Hair follicular keratinocyte (primary cell): ENCODE results near the gene TMEM74B. TPM values are rescaled to one million over a fixed set of nuclear protein-coding genes. Genes with fewer than 3 reads are reported as not detected.

ENCODE experiments used
- total RNA-seq: library from RNA; depleted of rRNA; stranded (reverse); fragments of >200 nt; gene quantifications from 2 replicates; pipeline ENCODE4 v1.2.3, GENCODE V29; 2015

TMEM74B gene
- 0.30 and 0.39 TPM in 2 replicates for total RNA-seq

DNA sequence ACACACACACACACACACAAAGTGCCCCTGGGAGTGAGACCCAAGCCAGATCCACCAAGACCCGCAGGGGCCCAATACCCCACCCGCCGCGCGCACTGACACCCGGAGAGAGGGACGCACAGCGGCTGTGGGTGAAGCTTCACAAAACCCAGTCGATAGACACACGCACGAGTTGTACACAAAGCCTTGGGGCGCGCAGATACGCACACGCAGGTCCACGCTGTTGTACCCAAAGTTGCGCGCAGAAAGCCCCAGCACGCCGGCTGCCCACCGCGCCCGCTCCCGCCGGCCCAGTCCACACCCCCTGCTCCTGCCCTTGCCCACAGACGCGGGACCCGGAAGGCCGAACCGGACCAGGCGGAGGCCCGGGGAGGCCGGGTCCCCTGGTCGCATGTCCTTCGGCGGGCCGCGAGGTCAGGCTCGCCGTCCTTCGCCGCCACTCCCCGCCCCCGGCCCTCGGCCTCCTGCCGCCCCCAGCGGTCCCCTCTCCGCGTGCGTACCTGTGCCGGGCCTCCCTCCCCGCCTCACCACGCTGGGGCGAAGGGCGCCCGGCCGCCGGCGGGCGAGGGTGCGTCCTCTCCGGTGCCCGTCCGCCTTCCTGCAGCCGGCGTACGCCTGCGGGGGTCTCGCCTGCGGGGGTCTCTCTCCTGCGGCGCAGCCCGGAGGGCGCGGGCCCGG is at the start of gene TMEM74B:
TSS of gene TMEM74B (minus strand) at position 344 of the 678 bp plus-strand sequence. CDS start 1,180 bp downstream, outside the sequence.

DNA sequence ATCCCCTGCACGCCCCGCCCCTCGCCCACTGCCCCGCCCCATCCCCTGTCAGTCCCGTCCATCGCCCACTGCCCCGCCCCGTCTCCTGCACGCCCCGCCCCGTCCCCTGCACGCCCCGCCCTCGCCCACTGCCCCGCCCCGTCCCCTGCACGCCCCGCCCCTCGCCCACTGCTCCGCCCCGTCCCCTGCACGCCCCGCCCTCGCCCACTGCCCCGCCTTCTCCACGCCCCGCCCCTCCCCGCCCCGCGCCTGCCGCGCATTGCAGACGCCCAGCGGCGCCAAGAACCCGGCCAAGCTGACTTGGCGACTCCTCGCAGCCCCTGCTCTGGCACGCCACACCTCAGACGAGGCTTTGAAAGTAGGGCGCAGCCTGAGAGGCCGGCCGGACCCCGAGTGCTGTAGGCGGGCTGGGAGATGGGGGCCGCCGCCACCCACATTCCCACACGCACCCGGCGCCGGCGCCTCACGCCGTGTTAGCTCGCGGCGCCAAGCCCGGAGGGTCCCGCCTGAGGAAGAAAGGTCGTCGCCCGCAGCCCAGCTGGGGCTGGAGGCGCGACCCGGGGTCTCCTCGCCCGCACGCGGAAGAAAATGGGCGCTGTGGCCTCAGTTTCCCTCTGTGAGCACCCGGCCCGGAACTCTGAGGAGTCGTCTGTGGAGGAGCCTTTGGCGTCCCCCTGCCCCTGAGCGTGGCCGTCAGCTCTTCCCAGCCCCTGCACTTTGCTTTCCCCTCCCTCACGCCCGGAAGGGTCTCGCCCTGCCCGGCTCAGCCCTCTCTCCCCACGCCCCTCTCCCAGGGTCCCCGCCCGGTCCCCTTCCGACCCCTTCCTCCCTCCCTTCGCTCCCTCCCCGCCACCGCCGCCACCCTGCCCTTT is 41.2 kb upstream of the TMEM74B start, which contains the start of gene RAD21L1:
TSS of gene RAD21L1 (plus strand) at position 262 of the 872 bp plus-strand sequence. CDS start 2,410 bp downstream, outside the sequence.

DNA sequence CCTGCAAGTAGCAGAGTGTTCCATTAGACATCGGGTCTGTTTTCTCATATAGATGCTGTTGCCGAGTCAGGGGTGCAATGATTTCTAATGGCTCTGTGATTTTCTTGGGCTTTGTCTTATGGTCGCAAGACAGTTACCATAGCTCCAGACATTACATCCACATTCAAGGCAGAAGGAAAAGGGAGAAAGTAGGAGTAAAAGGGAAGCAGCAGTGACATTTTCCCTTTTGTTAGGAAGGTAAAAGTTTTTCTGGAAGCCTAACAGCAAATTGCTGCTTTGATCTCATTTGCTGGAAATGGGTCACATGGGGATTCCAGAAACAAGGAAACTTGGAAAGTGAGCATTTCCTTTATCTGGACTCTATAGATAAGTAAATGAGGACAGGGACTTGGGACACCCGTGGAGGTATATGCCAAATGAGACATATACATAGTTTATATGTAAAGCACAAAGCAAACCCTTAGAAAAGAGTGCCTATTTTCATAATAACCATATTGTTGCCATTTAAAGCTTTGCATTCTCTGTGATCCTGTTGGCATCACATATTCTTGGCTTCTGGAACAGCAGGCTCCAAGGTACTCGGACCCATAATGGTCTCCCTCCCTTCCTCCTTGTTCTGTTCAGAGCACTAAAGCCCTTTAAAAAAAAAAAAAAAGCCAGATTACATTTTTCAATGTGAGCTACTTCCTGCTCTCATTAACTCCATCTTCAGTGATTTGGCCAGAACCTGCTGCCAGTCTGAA is 18.2 kb upstream of the TMEM74B start, which contains the start of gene C20orf202:
TSS of gene C20orf202 (plus strand) at position 693 of the 743 bp plus-strand sequence. CDS start 132 bp downstream, outside the sequence.

Other genes with a start within 250 kb of the TMEM74B start
- gene RSPO4, start 182.7 kb downstream of the TMEM74B start, total RNA-seq = 0.38 and 0.86 TPM in 2 replicates
- 98.7 and 147 TPM in 2 replicates for gene PSMF1, start 66.4 kb downstream of the TMEM74B start, total RNA-seq
- not detected in 2 replicates for gene C20orf202, start 18.5 kb upstream of the TMEM74B start, total RNA-seq
- not detected in 2 replicates for gene RAD21L1, start 41.1 kb upstream of the TMEM74B start, total RNA-seq
- gene SNPH, start 81.3 kb upstream of the TMEM74B start, total RNA-seq = 5.7 and 7.2 TPM in 2 replicates
- 3.9 and 11.3 TPM in 2 replicates for gene SDCBP2, start 144.2 kb upstream of the TMEM74B start, total RNA-seq
- 127 and 172 TPM in 2 replicates for gene FKBP1A, start 208.1 kb upstream of the TMEM74B start, total RNA-seq